GM19023 (cell line): ENCODE results near the gene VWCE.
"Not testable (repeated sequence)": the region's sequence is repeated elsewhere in the genome, so short reads cannot be mapped to it uniquely, and the experiment has no call there.

ENCODE experiments used
- ATAC-seq: cut with Tn5 transposase; IDR thresholded peaks from one replicate; pipeline ENCODE4 v1.9.1; 2021; ENCODE audit warnings: mild to moderate bottlenecking, moderate library complexity; ENCODE audit not compliant: unreplicated experiment

Gene VWCE

DNA sequence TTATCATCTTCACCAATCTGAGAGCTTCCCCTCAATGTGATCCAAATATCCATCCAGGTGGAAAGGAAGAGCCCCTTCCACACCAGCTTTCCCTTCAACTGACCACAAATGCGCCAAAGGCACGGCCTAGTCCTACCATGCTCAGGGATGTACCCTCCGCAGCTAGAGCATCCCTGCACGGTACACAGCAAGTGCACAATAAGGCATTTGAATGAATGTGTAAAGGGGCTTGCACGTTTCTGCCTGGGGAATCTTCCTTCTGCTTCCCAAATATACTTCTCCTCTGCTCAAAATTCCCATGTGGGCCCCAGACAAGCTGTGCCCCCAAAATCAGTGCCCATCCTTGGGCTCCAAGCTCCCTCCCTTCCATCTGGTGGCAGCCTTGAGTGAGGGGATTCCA, 76.1 kb downstream of the VWCE start:
- not testable (repeated sequence) for ATAC-seq

DNA sequence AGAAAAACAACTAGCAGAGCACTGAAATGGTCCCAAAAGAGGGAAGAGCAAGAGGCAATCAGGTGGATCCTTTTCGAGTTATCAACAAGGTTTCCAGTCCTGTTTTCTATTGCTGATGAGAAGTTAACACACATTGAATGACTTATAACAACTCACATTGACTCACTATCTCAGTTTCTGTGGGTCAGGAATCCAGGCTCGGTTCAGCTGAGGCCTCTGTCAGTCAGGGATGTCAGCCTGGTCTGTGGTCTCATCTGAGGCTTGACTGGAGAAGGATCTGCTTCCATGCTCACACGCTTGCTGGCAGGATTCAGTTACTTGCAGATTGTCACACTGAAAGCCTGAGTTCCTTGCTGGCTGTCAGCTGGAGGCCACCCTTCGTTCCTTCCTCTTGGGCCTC, 76.8 kb downstream of the VWCE start:
- not testable (repeated sequence) for ATAC-seq

DNA sequence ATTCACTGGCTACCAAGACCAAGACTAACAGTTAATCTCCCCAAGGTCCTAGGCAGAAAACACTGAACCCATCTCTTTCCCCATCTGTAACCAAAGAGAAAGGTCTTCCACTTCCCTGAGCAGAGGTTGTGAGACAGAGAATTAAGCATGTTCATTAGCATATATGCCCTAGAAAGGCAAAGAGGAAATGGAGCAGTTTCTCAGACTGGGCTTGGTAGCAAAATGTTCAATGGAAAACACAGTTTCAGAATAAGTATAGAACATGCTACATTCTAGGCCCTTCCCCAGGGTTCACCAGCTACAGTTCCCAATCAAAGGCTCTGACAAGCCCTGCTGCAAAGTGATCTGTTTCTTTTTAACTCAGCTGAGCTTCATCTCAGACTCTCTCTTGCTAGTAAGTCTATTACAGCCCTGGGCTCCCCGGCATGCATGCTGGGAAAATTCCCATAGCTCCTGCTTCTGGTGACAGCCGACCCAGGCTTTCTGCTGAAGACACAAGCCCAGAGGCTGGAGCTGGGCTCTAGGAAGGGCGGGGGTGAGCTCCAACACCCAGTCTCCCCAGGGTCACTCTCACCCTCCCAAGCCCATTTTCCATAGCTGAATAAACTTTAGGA, 81.3 kb downstream of the VWCE start:
- not testable (repeated sequence) for ATAC-seq

DNA sequence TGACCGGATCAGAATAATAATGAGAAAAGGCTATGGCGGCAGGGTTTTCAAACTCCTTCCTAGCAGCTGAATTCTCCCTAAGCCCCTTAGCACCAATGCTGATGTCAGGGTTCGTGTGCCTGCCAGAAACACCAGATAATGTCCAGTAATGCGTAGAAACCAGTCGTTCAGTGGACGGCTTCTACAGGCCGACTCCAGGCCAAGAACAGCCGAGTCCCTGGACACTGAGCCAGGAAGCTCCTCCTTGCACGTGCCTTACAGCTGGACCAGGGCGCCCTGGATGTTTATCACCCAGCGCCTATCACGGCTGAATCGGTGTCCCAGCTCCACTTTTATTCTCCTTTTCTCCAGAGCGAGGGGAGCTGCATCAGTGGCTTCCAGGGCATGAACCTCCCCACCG, 82.9 kb downstream of the VWCE start:
- not testable (repeated sequence) for ATAC-seq

DNA sequence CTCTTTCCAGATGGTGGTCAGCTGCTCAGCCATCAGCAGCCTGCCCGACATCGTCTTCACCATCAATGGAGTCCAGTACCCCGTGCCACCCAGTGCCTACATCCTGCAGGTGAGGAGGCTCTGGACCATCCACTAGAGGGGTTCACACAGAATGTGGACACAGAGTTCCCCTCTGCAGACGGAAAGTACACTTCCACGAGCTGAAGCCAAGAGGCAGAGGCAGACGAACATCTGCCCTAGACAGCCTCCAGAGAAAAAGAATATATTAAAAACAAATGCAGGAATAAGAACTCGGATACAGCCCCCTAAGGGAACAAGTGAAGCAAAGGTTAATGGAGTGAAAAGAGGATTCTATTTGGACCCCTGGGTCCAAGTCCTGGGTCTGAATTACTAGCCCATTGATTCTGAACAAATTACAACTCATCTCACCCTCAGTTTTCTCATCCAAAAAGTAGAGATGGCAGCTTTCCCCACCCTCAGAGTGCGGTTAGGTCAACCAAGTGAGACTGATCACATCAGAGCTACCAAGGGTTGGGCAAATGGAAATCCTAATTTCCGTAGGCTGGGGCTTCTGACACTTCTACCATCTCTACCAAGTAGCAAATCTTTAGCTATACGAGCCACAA, 83.7 kb downstream of the VWCE start:
- ATAC-seq = not testable (repeated sequence)

DNA sequence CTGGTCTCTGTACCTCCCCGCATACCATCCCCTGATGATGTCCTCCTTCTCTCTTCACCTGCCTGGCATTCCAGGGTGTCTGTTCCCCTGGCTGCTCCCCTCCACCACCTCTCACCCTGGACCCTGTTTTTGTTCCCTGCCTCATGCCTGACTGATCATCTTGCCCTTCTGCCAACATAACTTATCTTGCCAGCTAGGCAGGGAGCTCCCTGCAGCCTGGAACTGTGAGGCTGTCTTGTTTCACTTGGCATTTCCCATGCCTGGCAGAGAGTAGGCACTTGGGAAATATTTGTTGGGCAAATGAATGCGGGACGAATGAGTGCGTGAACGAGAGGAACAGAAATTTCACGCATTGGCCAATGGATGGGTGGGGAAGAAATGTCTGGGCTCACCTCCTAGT, 84.5 kb downstream of the VWCE start:
- not testable (repeated sequence) for ATAC-seq
